Endothelial cell of umbilical vein (primary cell): ENCODE data around the gene CNNM2. TPM values are rescaled to one million over a fixed set of nuclear protein-coding genes. Genes with fewer than 3 reads are reported as not detected.

Source experiments
- BruUV-seq: library from RNA; stranded (reverse); fragments of 400-500 nt; replicated peaks from 2 replicates; lab custom pipeline; 2021; lab: Mats Ljungman, UMichigan
- CTCF ChIA-PET: fragments of 300-600, 350-600 bp; sonication (Branson Sonifier 250); formaldehyde crosslinking; loops from one replicate; lab custom pipeline; 2021; ENCODE audit warnings: antibody characterized with exemption, inconsistent platforms; lab: Charles Lee
- POLR2A ChIA-PET: fragments of 300-600, 350-600 bp; sonication (Branson Sonifier 250); formaldehyde crosslinking; loops from one replicate; lab custom pipeline; 2021; ENCODE audit warnings: antibody characterized with exemption, inconsistent platforms; lab: Charles Lee
- DNase-seq: peaks from one replicate; pipeline ENCODE4 v3.0.0-alpha.2; 2011; ENCODE audit warnings: low read depth, low spot score
- FAIRE-seq: peaks from 2 replicates; lab custom pipeline; 2011; peaks lifted over from hg19 to GRCh38; lab: Jason Lieb, UNC
- H2AFZ ChIP-seq: 2 replicates; pipeline ENCODE4 v1.6.0; 2012; ENCODE audit warnings: low read depth, low read length, control low read depth, inconsistent platforms
- H3K27ac ChIP-seq: 2 replicates; pipeline ENCODE4 v1.5.1; 2011; ENCODE audit warnings: low read depth, mild to moderate bottlenecking, control low read depth, low read length, moderate library complexity; ENCODE audit not compliant: insufficient read depth
- H3K27me3 ChIP-seq, 2 experiments: 2 replicates each; pipeline versions ENCODE4 v1.6.0 to v1.6.1; 2011; ENCODE audit warnings: low read length in 2 of 2, mixed read lengths in 1 of 2; ENCODE audit not compliant: control insufficient read depth in 2 of 2, insufficient read depth in 2 of 2
- H3K36me3 ChIP-seq, 2 experiments: 2 replicates in 1 of 2; 3 replicates in 1 of 2; pipeline ENCODE4 v1.5.1; 2011; ENCODE audit warnings: low read length in 2 of 2, mild to moderate bottlenecking in 1 of 2, moderate library complexity in 1 of 2; ENCODE audit not compliant: control insufficient read depth in 2 of 2, insufficient read depth in 2 of 2; ENCODE audit errors: extremely low read depth in 1 of 2
- H3K4me1 ChIP-seq: 3 replicates; pipeline ENCODE4 v1.5.1; 2011; ENCODE audit warnings: mild to moderate bottlenecking, low read length; ENCODE audit not compliant: control insufficient read depth, insufficient read depth; ENCODE audit errors: extremely low read depth
- H3K4me2 ChIP-seq: 2 replicates; pipeline ENCODE4 v1.6.1; 2011; ENCODE audit warnings: low read length, control low read depth, mixed read lengths; ENCODE audit not compliant: insufficient read depth
- H3K4me3 ChIP-seq, 3 experiments: fragments of 200-600 bp in 1 of 3; sonication (generic), shearing (Covaris generic) in 1 of 3; replicated peaks in 1 of 3; 2 replicates each; pipeline ENCODE4 v1.5.1; 2011 to 2016; ENCODE audit warnings: control low read depth in 3 of 3, low read length in 3 of 3, mild to moderate bottlenecking in 2 of 3, inconsistent platforms in 1 of 3, low read depth in 1 of 3, moderate library complexity in 1 of 3; ENCODE audit not compliant: insufficient read depth in 1 of 3
- H3K79me2 ChIP-seq: 2 replicates; pipeline ENCODE4 v1.6.0; 2012; ENCODE audit warnings: low read length, inconsistent platforms; ENCODE audit not compliant: control insufficient read depth, insufficient read depth
- H3K9ac ChIP-seq: replicated peaks from 2 replicates; pipeline ENCODE3; 2011; ENCODE audit warnings: low read length, control low read depth; ENCODE audit not compliant: insufficient read depth; ENCODE audit errors: extremely low read depth
- H3K9me1 ChIP-seq: replicated peaks from 3 replicates; pipeline ENCODE4 v1.6.0; 2011; ENCODE audit warnings: mild to moderate bottlenecking, low read length; ENCODE audit not compliant: control insufficient read depth, insufficient read depth; ENCODE audit errors: extremely low read depth
- H3K9me3 ChIP-seq: replicated peaks from 2 replicates; pipeline ENCODE4 v1.5.1; 2012; ENCODE audit warnings: low read length, inconsistent platforms; ENCODE audit not compliant: control insufficient read depth, insufficient read depth
- H4K20me1 ChIP-seq: replicated peaks from 2 replicates; pipeline ENCODE3; 2011; ENCODE audit warnings: mild to moderate bottlenecking, low read length; ENCODE audit not compliant: control insufficient read depth, insufficient read depth; ENCODE audit errors: extremely low read depth
- CTCF ChIP-seq, 2 donors: IDR thresholded peaks; 1 replicate in 1 of 2; 2 replicates in 1 of 2; pipeline ENCODE4 v1.5.1; 2011; ENCODE audit warnings: low read length in 2 of 2, mild to moderate bottlenecking in 2 of 2, moderate library complexity in 2 of 2, control low read depth in 1 of 2, inconsistent platforms in 1 of 2, low read depth in 1 of 2; ENCODE audit not compliant: insufficient read depth in 1 of 2; ENCODE audit errors: extremely low read depth in 1 of 2
- JUN ChIP-seq: IDR thresholded peaks from 2 replicates; pipeline ENCODE4 v1.6.1; 2011; ENCODE audit warnings: borderline replicate concordance, low read depth; ENCODE audit not compliant: insufficient read length, insufficient read depth
- POLR2AphosphoS5 ChIP-seq: IDR thresholded peaks from 2 replicates; pipeline ENCODE4 v1.6.1; 2012; ENCODE audit warnings: low read depth, mild to moderate bottlenecking, control low read depth, low read length, moderate library complexity; ENCODE audit not compliant: insufficient read depth
- dilution Hi-C: fragments of 300-500 bp; cut with MboI; formaldehyde crosslinking; loops from one replicate; pipeline ENCODE4 v1.15.0; 2019; ENCODE audit warnings: low sequenced_read_pairs; ENCODE audit not compliant: extremely low pct_ligation_motif_present
- intact Hi-C: fragments of 100-400 bp; cut with micrococcal nuclease; formaldehyde crosslinking; loops from one replicate; pipeline ENCODE4 v1.10.0; 2022
- polyA plus RNA-seq, 4 experiments: library from polyadenylated mRNA; depleted of rRNA in 3 of 4; stranded (reverse) in 3 of 4; unstranded in 1 of 4; fragments of >200 nt; gene quantifications; 2 replicates each; pipeline versions ENCODE4 v1.2.1 to v1.2.3, GENCODE V29; 2011 to 2012; ENCODE audit warnings: missing spikeins in 1 of 4
- total RNA-seq: library from RNA; stranded (reverse); gene quantifications from 2 replicates; pipeline ENCODE4 v1.2.3, GENCODE V29; 2021
- TF ChIP-seq, protein P1 (sequence below): IDR thresholded peaks from 2 replicates; pipeline ENCODE4 v1.6.1; 2011; ENCODE audit not compliant: insufficient read depth, insufficient read length

Gene CNNM2
- total and polyA plus RNA-seq, 2 donors (not counting 3 experiments of a cell fraction or from before 2014, with no cell fraction given): 1.9 to 3.0 TPM

DNA sequence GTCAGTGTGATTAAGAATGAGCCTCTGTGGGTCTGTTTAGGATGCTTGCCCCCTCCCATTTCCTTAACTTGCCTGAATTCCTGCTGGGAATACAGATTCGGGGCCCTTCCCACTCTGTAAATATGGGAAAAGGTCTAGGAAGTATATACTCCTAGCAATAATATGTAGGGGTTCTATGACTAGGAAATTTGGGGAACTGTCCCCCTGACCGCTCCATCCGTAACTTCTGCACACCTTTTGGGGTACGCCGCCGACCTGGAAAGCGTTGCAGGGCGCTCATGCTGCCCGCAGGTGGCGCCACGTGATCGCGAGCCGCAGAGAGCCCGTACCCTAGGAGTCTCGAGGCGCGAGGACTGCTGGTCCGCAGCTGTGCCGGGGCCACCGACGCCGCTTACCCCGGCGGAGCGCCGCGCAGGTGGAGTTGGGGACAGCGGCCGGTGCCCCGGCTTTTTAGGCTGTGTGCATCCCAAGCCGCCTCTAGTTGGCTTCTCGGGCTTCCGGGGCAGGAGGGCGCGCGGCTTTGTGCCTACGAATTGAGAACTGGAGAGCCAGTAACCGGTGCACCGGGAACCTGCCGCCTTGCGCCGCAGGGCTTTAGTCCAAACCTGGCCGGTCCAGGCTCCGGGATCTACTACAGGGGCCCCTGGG is 656 bp upstream of the CNNM2 start:
- DNase-seq: peak; percentile 63
- Histone ChIP-seq H3K4me1 (peaks cover 10% of the 10 kb centered on the region), H3K4me2 (peak overlapping the region; percentile 69), H3K9me1 (no peaks in the 10 kb centered on the region), H3K27ac (peak overlapping the region; percentile 35), H4K20me1 (no peaks in the 10 kb centered on the region), H3K9me3 (no peaks in the 10 kb centered on the region), H3K27me3 (peaks cover 13 to 15% of the 10 kb centered on the region in 2 experiments), H3K9ac (peak overlapping the region; percentile 48), H3K36me3 (no peaks in the 10 kb centered on the region), H2AFZ (peak overlapping the region; percentile 77), H3K79me2 (no peaks in the 10 kb centered on the region), H3K4me3 (peak overlapping the region; percentile 43 to 49 (median 43))
- dilution Hi-C loops: no loop called here
- intact Hi-C loops: loop anchor here (1.0 to 5.0 kb wide), 6 partner anchors 152 to 417 kb away; partner anchors contain the start of genes NT5C2 and WBP1L
- no TSS peak for BruUV-seq
- peak; percentile 35 for FAIRE-seq
- ChIA-PET CTCF (interaction anchor here (0.5 to 8.5 kb wide), 59 partner anchors 8 to 568 kb away, joined by 3 to 211 read pairs (median 3); partner anchors contain the start of genes ATP5MK, BORCS7, CYP17A1 and NT5C2), POLR2A (interaction anchor here (0.7 to 0.9 kb wide), 3 partner anchors 275 to 326 kb away, joined by 3 to 4 read pairs (median 4); partner anchors contain the start of gene NT5C2)
- TF ChIP-seq, protein P1, sequence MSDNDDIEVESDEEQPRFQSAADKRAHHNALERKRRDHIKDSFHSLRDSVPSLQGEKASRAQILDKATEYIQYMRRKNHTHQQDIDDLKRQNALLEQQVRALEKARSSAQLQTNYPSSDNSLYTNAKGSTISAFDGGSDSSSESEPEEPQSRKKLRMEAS: peak; percentile 75
- TF ChIP-seq CTCF (IDR thresholded peaks at IDR 0.05; ENCODE audit: extremely low read depth in 1 of 2, insufficient read depth in 1 of 2, low read depth in 1 of 2, low read length in 2 of 2) (peak; percentile 92 to 97), POLR2AphosphoS5 (no peak), JUN (no peak)
